GM12891 (cell line): ENCODE measurements around the gene MBD3L4.

Experiments
- POLR2A ChIP-seq: IDR thresholded peaks from 2 replicates; pipeline ENCODE4 v1.6.1; 2011; ENCODE audit warnings: low read depth, low read length, control low read depth
- POLR2AphosphoS5 ChIP-seq: IDR thresholded peaks from 2 replicates; pipeline ENCODE4 v1.6.1; 2011; ENCODE audit warnings: low read depth, low read length, control low read depth
- POU2F2 ChIP-seq: IDR thresholded peaks from 2 replicates; pipeline ENCODE4 v1.6.1; 2011; ENCODE audit warnings: low read depth, mild to moderate bottlenecking, control low read depth, low read length, moderate library complexity
- SPI1 ChIP-seq: IDR thresholded peaks from 2 replicates; pipeline ENCODE4 v1.6.1; 2011; ENCODE audit warnings: low read depth, low read length, control low read depth
- TAF1 ChIP-seq: IDR thresholded peaks from 2 replicates; pipeline ENCODE4 v1.6.1; 2011; ENCODE audit warnings: low read depth, low read length, control low read depth

DNA sequence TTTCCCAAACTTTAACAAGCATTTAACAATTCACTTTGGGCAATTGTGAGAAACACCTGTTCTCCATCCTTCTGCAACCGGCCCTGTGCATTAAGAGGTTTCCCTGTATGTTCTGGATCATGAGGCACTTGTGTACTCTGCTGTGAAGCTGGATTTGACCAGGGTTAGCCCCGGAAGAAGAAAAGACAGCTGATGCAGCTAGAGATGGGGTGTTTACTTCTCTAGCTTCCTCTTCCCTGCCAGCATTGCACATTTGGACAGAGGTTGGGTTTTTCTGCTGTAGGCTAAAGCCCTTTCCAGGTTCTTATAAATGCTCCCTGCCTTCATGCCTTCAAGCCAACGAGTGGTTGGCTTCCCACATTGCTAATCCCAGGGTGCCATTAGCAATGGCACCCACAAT lies 39.6 kb downstream of the MBD3L4 start:
- no peak for TF ChIP-seq POLR2A
- no peak for TF ChIP-seq POLR2AphosphoS5
- no peak for TF ChIP-seq TAF1
- TF ChIP-seq POU2F2: no peak
- TF ChIP-seq SPI1: no peak
